DMS 273 (cell line): Measurements from ENCODE around the gene VPS45.
"Not testable (repeated sequence)": the region's sequence is repeated elsewhere in the genome, so short reads cannot be mapped to it uniquely, and the experiment has no call there.

Experiments used
- DNase-seq: peaks from one replicate; lab custom pipeline; 2025; ENCODE audit not compliant: unreplicated experiment; lab: John Stamatoyannopoulos, UW

VPS45 gene

GRCh38 chr1:150067184-150068108, at the start of gene VPS45:
Gene VPS45, plus strand, starts transcription at chr1:150067776. Its CDS starts 82 bp downstream, at chr1:150067858.
- peak; percentile 97 for DNase-seq

- DNase-seq, result no peak
Observed at GRCh38 chr1:150018165-150018564, 49.4 kb upstream of the VPS45 start.

DNA sequence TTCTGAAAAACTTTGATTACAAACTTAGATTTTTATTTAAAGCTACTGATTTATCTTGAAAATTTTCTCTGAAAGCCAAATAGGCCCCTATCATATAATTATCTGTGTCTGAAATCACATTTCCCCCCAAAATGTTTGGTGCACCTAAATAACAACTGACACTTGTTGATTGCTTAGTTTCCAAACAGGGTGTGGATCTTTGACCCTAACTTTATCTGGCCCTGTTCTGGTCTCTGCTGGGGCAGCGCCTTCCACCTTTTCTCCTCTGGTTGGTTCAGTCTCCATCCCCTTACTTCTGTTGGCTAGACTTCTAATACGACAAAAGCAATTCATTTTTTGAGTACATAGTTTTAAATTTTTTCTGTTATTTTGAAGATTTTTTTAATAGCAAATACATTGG, 46.9 kb upstream of the VPS45 start:
- no peak for DNase-seq

- no peak for DNase-seq
Observed at GRCh38 chr1:150021191-150021694, 46.3 kb upstream of the VPS45 start.

- no peak for DNase-seq
Observed at GRCh38 chr1:150022357-150022756, 45.2 kb upstream of the VPS45 start.

DNA sequence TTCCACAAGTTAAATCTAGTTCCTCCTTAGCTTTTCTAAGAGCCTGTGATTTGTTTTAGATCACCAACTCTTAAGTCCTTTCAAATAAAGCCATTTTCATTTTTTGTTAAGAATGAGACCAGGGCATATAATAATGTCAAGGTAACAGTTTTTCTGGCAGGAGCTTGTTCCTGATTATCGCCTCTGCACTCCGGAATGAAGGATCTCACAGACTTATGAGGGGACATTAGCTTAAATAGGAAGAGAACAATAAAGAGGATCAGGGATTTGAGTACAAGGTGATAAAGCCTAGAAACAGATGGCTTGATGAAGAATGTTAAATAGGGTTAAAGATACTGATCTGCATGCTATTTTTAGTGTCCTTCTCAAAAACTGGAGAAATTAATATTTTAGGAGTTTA, 43.4 kb upstream of the VPS45 start:
- DNase-seq, result no peak

- DNase-seq, result no peak
Observed at GRCh38 chr1:150028322-150028721, 39.3 kb upstream of the VPS45 start.

DNA sequence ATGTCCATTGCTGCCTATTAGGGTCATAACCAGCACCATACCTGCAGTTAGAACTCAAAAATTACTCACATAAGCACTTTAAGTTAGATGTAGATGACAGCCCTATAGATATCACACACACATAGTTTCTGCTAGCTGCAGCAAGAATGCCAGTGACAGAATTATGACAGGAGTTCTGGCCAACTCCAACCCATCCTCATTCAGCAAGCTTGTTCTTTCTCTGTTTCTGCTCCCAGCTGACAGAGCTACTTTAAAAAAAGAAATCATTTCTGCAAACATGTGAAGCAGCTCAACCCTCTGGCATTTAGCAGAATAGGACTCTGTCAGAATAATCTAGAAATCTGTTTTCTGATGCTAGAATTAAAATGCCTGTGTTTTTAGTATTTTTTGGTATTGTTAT, 33.2 kb upstream of the VPS45 start:
- no peak for DNase-seq

DNA sequence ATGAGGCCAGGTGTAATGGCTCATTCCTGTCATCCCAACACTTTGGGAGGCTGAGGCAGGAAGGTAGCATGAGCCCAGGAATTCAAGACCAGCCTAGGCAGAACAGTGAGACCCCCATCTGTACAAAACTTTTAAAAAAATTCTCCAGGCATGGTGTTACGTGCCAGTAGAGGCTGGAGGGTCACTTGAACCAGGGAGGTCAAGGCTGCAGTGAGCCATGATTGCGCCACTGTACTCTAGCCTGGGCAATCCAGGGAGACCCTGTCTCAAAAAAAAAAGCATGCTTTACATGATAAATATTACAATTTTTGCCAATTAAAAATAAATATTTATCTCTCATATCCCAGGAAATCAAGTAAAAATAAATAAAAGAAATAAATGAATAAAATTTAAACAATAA, 17.6 kb upstream of the VPS45 start:
- DNase-seq, result no peak

DNA sequence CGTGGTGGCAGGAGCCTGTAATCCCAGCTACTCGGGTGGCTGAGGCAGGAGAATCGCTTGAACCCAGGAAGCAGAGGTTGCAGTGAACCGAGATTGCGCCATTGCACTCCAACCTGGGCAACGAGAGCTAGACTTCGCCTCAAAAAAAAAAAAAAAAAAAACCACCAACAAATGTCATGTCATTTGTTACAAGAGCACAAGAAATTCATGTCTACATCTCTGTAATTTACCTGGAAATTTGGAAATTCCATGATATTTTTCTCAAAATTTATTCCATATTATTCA, 16.5 kb upstream of the VPS45 start:
- DNase-seq, result no peak

GRCh38 chr1:150051905-150052412, 15.6 kb upstream of the VPS45 start:
- not testable (repeated sequence) for DNase-seq

DNA sequence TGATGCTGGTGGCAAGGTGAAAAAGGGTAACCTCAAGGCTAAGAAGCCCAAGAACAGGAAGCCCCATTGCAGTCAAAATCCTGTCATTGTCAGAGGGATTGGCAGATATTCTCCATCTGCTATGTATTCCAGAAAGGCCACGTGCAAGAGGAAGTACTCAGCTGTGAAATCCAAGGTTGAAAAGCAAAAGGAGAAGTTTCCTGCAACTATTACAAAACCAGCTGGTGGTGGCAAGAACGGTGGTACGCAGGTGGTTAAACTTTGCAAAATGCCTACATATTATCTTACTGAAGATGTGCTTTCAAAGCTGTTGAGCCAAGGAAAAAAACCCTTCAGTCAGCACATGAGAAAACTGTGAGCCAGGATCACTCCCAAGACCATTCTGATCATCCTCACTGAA, 13.7 kb upstream of the VPS45 start:
- no peak for DNase-seq

- not testable (repeated sequence) for DNase-seq
Observed at GRCh38 chr1:150055507-150055906, 12.1 kb upstream of the VPS45 start.

DNA sequence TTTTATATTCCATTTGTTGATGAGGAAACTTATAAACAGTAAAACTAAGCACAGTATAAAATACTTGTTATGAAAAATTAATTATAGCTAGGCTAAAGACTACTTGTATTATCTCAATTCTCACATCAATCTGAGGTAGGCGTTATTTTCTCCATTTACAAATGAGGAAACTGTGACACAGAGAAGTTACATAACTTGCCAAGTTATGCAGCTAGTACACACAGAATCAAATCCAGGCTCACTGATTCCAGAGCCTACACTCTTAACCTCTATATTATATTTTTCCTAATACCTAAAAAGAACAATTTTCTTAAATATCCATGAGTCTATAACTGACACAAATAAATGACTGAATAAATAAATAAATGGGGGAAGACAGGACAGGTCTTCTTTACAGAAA, 11.2 kb upstream of the VPS45 start:
- DNase-seq, result no peak

GRCh38 chr1:150060260-150060659, 7.3 kb upstream of the VPS45 start:
- no peak for DNase-seq

DNA sequence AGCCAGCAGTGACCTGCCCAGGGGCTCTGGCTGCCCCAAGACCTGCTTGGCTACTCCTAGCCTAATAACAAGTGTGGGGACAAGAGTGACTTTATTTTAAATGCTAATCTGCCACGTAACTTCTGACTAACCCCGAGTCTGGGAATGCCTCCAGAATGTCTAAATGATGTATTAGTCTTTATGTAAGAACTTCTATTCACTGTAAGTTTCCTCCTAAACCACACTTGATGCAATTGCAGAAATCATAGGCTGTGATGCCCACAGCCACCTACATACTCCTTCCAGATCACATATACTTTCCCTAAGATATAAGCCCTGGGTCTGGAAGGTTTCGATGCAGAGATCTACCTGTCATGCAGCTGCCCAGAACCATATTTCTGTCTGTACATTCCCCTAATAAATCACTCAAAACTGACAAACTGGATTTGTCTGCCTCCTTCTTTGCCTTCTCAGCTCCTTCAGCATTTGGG, 5.9 kb upstream of the VPS45 start:
- no peak for DNase-seq

DNA sequence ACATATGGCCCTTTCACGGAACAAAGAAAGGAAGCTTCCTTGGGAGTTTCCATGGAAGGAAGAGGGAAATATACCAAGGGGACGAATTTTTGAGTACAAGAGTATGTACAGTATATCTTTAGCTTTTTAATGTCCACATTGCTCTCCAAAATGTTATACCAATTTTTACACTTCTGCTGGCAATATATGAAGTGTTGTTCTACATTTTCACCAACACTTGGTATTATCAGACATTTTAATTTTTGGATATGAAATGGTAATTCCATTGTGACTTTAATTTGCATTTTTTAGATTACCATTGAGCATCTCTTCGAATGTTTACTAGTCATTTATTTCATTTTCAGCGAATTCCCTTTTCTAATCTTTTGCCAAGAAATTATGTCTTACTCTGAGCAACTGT, 5.5 kb upstream of the VPS45 start:
- no peak for DNase-seq

DNA sequence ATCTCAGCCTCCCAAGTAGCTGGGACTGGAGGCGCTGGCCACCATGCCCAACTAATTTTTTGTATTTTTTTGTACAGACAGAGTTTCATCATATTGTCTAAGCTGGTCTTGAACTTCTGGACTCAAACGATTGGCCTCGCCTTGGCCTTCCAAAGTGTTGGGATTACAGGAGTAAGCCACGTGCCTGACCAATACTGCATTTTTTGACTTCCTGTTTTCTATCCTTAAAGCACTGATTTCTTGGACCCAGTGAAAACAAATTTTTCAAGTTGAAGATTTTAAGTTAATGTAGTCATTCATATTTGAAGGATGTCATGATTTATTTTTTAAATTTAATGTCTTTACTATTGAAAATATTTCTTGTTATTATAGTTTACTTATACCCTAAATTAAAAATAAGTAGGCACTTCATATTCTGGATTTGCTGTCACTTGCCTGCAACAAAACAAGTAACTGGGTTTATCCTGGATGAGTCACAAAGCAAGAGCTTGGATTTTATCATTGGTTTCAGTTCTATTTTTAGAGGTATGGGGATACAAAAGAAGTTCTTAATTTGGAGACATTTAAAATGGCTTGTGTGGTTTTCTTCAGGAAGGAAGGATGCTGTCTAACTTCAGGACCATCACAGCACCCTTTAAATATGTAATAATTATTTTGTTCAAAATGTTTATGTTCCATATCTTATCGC, 2.2 kb upstream of the VPS45 start:
- no peak for DNase-seq

DNA sequence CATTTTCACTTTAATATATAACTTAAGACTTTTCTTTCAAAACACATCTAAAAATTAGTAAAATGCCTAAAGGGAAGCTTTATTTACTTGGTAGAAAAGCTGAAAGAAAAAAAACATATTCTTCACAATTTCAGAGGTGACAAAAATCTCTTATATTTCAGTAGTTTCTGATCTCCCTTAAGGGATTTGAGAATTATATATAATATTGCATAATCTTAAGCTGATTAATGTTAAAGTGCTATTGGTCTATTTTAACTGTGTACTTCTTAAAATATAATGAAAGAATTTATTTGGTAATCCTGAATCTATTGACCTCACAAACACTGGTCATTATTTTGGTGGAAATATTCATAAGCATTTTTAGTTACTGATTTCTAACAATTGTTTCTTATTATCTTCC, 1.2 kb upstream of the VPS45 start:
- DNase-seq, result no peak

GRCh38 chr1:150066838-150067183, 765 bp upstream of the VPS45 start:
- DNase-seq, result peak; percentile 86

DNA sequence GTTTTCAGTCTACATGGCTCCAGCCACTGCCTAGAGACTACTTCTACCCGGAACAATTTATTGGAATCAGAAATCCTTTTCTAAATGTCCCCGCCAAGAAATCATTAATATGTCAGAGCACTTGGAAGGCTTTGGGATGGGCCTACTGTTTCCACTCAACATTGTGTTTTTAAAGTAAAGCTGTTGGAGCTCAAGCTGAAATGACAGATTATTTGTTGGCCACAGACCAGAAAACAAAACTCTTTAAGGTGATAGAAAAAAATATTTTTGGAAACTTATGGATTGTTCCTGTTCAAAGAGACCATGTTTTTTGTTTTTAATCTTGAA, 496 bp downstream of the VPS45 start:
- peak; percentile 34 for DNase-seq

- DNase-seq, result no peak
Observed at GRCh38 chr1:150069923-150070322, 2.3 kb downstream of the VPS45 start.
